OCI-LY7 (cell line): ENCODE results near the gene ANKRD45. TPM values are rescaled to one million over a fixed set of nuclear protein-coding genes. Genes with fewer than 3 reads are reported as not detected.
"Not testable (repeated sequence)": the region's sequence is repeated elsewhere in the genome, so short reads cannot be mapped to it uniquely, and the experiment has no call there.

ENCODE experiments used
- BruUV-seq: library from RNA; stranded (reverse); fragments of 400-500 nt; replicated peaks from 2 replicates; lab custom pipeline; 2021; lab: Mats Ljungman, UMichigan
- CTCF ChIA-PET: fragments of 300-600 bp; sonication (Branson Sonifier 250); formaldehyde crosslinking; loops from one replicate; lab custom pipeline; 2022; ENCODE audit warnings: antibody characterized with exemption; ENCODE audit not compliant: unreplicated experiment; lab: Charles Lee
- POLR2A ChIA-PET: fragments of 300-600 bp; sonication (Branson Sonifier 250); formaldehyde crosslinking; loops from one replicate; lab custom pipeline; 2022; ENCODE audit warnings: antibody characterized with exemption; lab: Charles Lee
- DNase-seq: peaks from one replicate; pipeline ENCODE4 v3.0.0-alpha.2; 2015; ENCODE audit warnings: low spot score
- H2AFZ ChIP-seq: fragments of 200-600 bp; sonication (generic), shearing (Covaris generic); 2 replicates; pipeline ENCODE4 v1.6.1; 2014; ENCODE audit warnings: mild to moderate bottlenecking, antibody characterized with exemption, low read length, moderate library complexity
- H3K27ac ChIP-seq: fragments of 200-600 bp; sonication (generic); 2 replicates; pipeline ENCODE4 v1.5.1; 2014; ENCODE audit warnings: mixed run types, low read depth, mild to moderate bottlenecking, moderate library complexity, low read length, inconsistent platforms; ENCODE audit not compliant: poor library complexity, severe bottlenecking
- H3K36me3 ChIP-seq: fragments of 200-600 bp; sonication (generic); 2 replicates; pipeline ENCODE4 v1.6.1; 2014; ENCODE audit warnings: mild to moderate bottlenecking, antibody characterized with exemption, low read length, moderate library complexity, mixed read lengths; ENCODE audit not compliant: insufficient read depth
- H3K4me1 ChIP-seq: fragments of 200-600 bp; sonication (generic); 2 replicates; pipeline ENCODE4 v1.5.1; 2014; ENCODE audit warnings: mild to moderate bottlenecking, low read length; ENCODE audit not compliant: insufficient read depth, poor library complexity, severe bottlenecking
- H3K4me2 ChIP-seq: fragments of 200-600 bp; sonication (generic); 2 replicates; pipeline ENCODE4 v1.6.1; 2014; ENCODE audit warnings: mild to moderate bottlenecking, low read length
- H3K4me3 ChIP-seq: fragments of 200-600 bp; sonication (generic); 2 replicates; pipeline ENCODE4 v1.5.1; 2014; ENCODE audit warnings: mild to moderate bottlenecking, low read depth, low read length; ENCODE audit not compliant: poor library complexity, severe bottlenecking
- H3K79me2 ChIP-seq: fragments of 200-600 bp; sonication (generic); 2 replicates; pipeline ENCODE4 v1.6.1; 2016; ENCODE audit warnings: low read depth, mild to moderate bottlenecking, low read length, moderate library complexity, mixed read lengths; ENCODE audit not compliant: insufficient read depth
- H3K9me2 ChIP-seq: fragments of 200-600 bp; sonication (generic); 2 replicates; pipeline ENCODE4 v1.6.1; 2016; ENCODE audit warnings: mild to moderate bottlenecking, low read length, mixed read lengths; ENCODE audit not compliant: insufficient read depth
- H3K9me3 ChIP-seq: fragments of 200-600 bp; sonication (generic); 2 replicates; pipeline ENCODE4 v1.6.1; 2014; ENCODE audit warnings: mild to moderate bottlenecking, mixed run types, low read length, mixed read lengths
- H4K20me1 ChIP-seq: fragments of 200-600 bp; sonication (generic); 2 replicates; pipeline ENCODE4 v1.6.1; 2014; ENCODE audit warnings: mild to moderate bottlenecking, antibody characterized with exemption, low read length, moderate library complexity, mixed read lengths; ENCODE audit not compliant: insufficient read depth
- EZH2phosphoT487 ChIP-seq: fragments of 200-600 bp; sonication (generic); IDR thresholded peaks from 2 replicates; pipeline ENCODE4 v1.6.1; 2018; ENCODE audit warnings: low read depth, borderline replicate concordance, mild to moderate bottlenecking, mixed run types, antibody characterized with exemption, low read length, moderate library complexity, mixed read lengths
- intact Hi-C: fragments of 100-400 bp; cut with micrococcal nuclease; formaldehyde crosslinking; loops from one replicate; pipeline ENCODE4 v1.10.0; 2022; ENCODE audit not compliant: unreplicated experiment
- total RNA-seq, 2 experiments: library from RNA; depleted of rRNA in 1 of 2; stranded (reverse); fragments of >200 nt in 1 of 2; shearing (Covaris generic) in 1 of 2; gene quantifications; 2 replicates each; pipeline ENCODE4 v1.2.3, GENCODE V29; 2014 to 2022
- TF ChIP-seq, protein P1 (sequence below): fragments of 200-600 bp; sonication (generic); conservative IDR thresholded peaks from 2 replicates; pipeline ENCODE4 v1.5.1; 2014; ENCODE audit warnings: mild to moderate bottlenecking, antibody characterized with exemption, low read length, moderate library complexity, mixed read lengths

ANKRD45 gene
- total RNA-seq, 2 experiments from 2014 or later, result 0.30 TPM; not detected in 1

DNA sequence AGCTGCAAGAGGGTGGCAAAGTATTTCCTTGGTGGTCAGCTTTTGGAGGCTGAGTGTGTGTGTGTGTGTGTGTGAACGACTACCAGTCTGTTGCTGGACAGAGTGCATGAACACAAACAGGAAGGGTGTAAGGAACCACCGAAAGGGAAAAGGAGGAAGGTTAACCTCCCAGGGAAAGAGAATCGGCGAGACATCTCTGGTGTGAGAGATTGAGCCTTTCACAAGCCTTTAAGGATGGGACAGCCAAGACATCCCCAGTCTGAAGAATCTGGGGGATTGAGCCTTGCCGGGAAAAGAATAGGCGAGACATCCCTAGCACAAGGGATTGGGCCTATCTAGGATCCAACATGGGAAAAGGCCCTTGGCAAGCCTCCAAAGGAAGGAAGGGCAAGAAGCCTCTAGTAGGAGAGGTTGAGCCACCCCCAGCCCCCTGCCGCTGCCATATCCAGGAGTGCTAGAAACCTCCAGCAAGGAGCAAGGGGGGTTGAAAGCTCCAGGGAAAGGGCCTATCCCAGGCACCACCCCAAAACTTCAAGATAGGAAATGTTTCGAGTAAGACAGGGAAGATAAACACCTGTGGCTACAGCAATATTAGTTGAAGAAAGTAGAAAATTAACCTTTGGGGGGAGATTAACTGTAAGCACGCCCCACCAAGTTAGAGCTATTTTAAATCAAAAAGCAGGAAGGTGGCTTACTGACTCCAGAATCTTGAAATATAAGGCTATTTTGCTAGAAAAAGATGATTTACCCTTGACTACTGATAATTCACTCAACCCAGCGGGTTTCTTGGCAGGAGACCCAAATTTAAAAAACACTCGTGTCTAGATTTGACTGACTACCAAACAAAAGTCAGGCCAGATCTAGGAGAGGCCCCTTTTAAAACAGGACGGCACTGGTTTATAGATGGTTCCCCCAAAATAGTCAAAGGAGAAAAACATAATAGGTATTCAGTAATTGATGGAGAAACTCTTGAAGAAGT is 31.3 kb downstream of the ANKRD45 start:
- TF ChIP-seq EZH2phosphoT487, result no peak
- no peak for DNase-seq
- Histone ChIP-seq H3K79me2 (no peaks in the 10 kb centered on the region), H3K9me3 (no peaks in the 10 kb centered on the region), H3K4me1 (no peaks in the 10 kb centered on the region), H2AFZ (no peak overlapping the region), H3K9me2 (no peaks in the 10 kb centered on the region), H3K4me2 (no peak overlapping the region), H3K36me3 (no peaks in the 10 kb centered on the region), H3K4me3 (no peak overlapping the region), H4K20me1 (no peaks in the 10 kb centered on the region), H3K27ac (no peak overlapping the region)
- ChIA-PET CTCF (no interaction called here), POLR2A (interaction anchor here (1.1 kb wide), 1 partner anchor 30 kb away, joined by 4 read pairs; no protein-coding TSS in a partner anchor)
- intact Hi-C loops, result no loop called here
- BruUV-seq, result no TSS peak

DNA sequence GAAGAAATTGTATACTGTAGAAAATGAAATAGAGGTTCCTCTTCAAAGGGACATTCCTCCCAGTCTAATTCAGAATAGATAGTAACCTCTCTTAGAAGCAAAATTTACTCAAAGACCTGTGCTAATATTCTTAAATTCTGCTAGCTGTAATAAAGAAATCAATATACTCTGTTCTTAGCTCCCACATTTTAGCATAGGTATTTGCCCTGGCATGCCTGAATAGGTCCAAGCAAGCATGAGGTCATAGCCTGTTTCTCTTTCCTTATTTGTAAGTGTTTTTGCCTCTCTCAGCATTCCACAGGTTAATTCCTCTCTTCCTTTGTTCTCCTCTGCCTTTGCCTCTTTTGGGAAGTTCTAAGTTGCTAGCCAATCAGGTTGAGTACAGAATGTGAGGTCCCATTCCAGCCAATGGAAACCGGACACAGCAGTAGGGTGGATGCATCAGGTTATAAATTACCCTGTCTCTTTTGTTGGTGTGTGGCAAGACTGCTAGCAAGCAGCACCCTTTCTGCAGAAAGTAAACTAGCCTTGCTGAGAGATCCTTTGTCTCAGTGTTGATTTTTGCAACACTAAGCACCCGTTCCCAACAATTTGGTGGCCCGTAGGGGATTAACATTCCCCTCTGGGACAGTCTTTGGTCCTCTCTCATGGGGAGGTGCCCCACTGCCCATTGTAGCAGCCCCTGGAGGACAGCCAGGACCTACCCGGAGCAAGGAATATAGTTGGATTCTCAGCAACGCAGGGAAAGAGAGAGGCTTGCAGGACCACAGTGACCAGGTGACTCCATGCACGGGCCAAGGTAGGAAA is 32.2 kb downstream of the ANKRD45 start:
- DNase-seq, H3K9me2 ChIP-seq, intact Hi-C loops, H3K4me3 ChIP-seq, BruUV-seq, CTCF ChIA-PET, POLR2A ChIA-PET, H3K36me3 ChIP-seq, H3K79me2 ChIP-seq, H3K9me3 ChIP-seq, H2AFZ ChIP-seq, H3K27ac ChIP-seq, H3K4me2 ChIP-seq, H3K4me1 ChIP-seq, H4K20me1 ChIP-seq: not testable (repeated sequence)

DNA sequence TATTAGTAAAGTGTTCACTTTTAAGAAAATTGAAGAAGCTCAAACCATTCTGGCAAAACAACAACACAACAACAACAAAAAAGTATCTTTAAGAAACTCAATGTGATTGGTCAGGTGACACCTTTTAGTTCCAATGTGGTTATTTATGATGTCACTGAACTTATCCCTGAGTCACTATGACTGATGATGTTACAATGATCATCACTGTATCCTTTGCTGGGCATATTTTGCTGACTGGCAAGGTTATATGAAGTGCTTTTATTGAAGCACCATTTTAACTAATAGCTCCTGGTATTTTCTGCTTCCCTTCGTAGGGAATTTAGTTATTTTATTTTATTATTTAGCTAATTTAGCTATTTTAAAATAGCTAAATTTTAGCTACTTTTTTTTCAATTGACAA is 34.5 kb downstream of the ANKRD45 start, which contains the start of gene TEX50:
TSS of gene TEX50 (plus strand) at position 223 of the 400 bp plus-strand sequence. CDS start 184 bp downstream, outside the sequence.
- ChIA-PET CTCF (no interaction called here), POLR2A (interaction anchor here (0.6 to 2.2 kb wide), 2 partner anchors 9 to 893 kb away, joined by 3 to 7 read pairs; no protein-coding TSS in a partner anchor)
- intact Hi-C loops, result no loop called here
- H3K4me3 ChIP-seq, result no peak within 1 kb of the TSS
- no TSS peak for BruUV-seq
- no peaks in the 10 kb centered on the region for H3K4me1 ChIP-seq
- no peaks in the 10 kb centered on the region for H4K20me1 ChIP-seq
- no peaks in the 10 kb centered on the region for H3K79me2 ChIP-seq
- DNase-seq, result no peak
- no peaks in the 10 kb centered on the region for H3K9me3 ChIP-seq
- no peaks in the 10 kb centered on the region for H3K9me2 ChIP-seq
- no peaks in the 10 kb centered on the region for H3K36me3 ChIP-seq
- H3K4me2 ChIP-seq, result no peak within 1 kb of the TSS
- H3K27ac ChIP-seq, result no peak within 1 kb of the TSS
- no peak within 1 kb of the TSS for H2AFZ ChIP-seq
- no peak for TF ChIP-seq EZH2phosphoT487
- TF ChIP-seq, protein P1, sequence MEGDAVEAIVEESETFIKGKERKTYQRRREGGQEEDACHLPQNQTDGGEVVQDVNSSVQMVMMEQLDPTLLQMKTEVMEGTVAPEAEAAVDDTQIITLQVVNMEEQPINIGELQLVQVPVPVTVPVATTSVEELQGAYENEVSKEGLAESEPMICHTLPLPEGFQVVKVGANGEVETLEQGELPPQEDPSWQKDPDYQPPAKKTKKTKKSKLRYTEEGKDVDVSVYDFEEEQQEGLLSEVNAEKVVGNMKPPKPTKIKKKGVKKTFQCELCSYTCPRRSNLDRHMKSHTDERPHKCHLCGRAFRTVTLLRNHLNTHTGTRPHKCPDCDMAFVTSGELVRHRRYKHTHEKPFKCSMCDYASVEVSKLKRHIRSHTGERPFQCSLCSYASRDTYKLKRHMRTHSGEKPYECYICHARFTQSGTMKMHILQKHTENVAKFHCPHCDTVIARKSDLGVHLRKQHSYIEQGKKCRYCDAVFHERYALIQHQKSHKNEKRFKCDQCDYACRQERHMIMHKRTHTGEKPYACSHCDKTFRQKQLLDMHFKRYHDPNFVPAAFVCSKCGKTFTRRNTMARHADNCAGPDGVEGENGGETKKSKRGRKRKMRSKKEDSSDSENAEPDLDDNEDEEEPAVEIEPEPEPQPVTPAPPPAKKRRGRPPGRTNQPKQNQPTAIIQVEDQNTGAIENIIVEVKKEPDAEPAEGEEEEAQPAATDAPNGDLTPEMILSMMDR, result no peak
